Panc1 (cell line): ENCODE data around the gene GRM2. TPM values are rescaled to one million over a fixed set of nuclear protein-coding genes. Genes with fewer than 3 reads are reported as not detected.

Experiments
- ATAC-seq: fragments of 200-7000 bp; cut with Tn5 transposase; 2 replicates; pipeline ENCODE4 v1.9.1; 2020; ENCODE audit warnings: mild to moderate bottlenecking, moderate library complexity
- BruUV-seq: library from RNA; stranded (reverse); fragments of 400-500 nt; replicated peaks from 2 replicates; lab custom pipeline; 2021; lab: Mats Ljungman, UMichigan
- CTCF ChIA-PET: fragments of 300-600 bp; sonication (Branson Sonifier 250); formaldehyde crosslinking; loops from one replicate; lab custom pipeline; 2022; ENCODE audit warnings: antibody characterized with exemption; lab: Charles Lee
- POLR2A ChIA-PET: fragments of 300-600 bp; sonication (Branson Sonifier 250); formaldehyde crosslinking; loops from one replicate; lab custom pipeline; 2022; ENCODE audit warnings: antibody characterized with exemption; lab: Charles Lee
- DNase-seq: peaks from one replicate; pipeline ENCODE4 v3.0.0-alpha.2; 2010; ENCODE audit warnings: low read depth, low spot score
- H3K27ac ChIP-seq: 2 replicates; pipeline ENCODE4 v1.5.1; 2011; ENCODE audit warnings: mild to moderate bottlenecking, low read length, inconsistent platforms
- H3K27me3 ChIP-seq: fragments of 200-500 bp; sonication (Bioruptor generic); 2 replicates; pipeline ENCODE4 v1.6.0; 2014; ENCODE audit warnings: low read length, inconsistent platforms; ENCODE audit not compliant: control insufficient read depth, insufficient read depth
- H3K36me3 ChIP-seq: fragments of 200-500 bp; sonication (Bioruptor generic); 2 replicates; pipeline ENCODE4 v1.5.1; 2014; ENCODE audit warnings: inconsistent platforms, mild to moderate bottlenecking, low read length, moderate library complexity; ENCODE audit not compliant: control insufficient read depth, insufficient read depth
- H3K4me1 ChIP-seq: 2 replicates; pipeline ENCODE4 v1.5.1; 2011; ENCODE audit warnings: inconsistent platforms, mild to moderate bottlenecking, low read length, moderate library complexity; ENCODE audit not compliant: control insufficient read depth, insufficient read depth
- H3K4me3 ChIP-seq, 2 experiments: 2 replicates each; pipeline ENCODE4 v1.5.1; 2011 to 2012; ENCODE audit warnings: low read depth in 2 of 2, low read length in 2 of 2, mild to moderate bottlenecking in 2 of 2, inconsistent platforms in 1 of 2, moderate library complexity in 1 of 2
- H3K9me3 ChIP-seq: fragments of 200-500 bp; sonication (Bioruptor generic); 2 replicates; pipeline ENCODE4 v1.5.1; 2014; ENCODE audit warnings: low read depth, mild to moderate bottlenecking, inconsistent platforms, low read length, moderate library complexity; ENCODE audit not compliant: control insufficient read depth, insufficient read depth
- POLR2AphosphoS5 ChIP-seq: IDR thresholded peaks from 2 replicates; pipeline ENCODE4 v1.6.1; 2012; ENCODE audit warnings: mild to moderate bottlenecking, low read depth, low read length, moderate library complexity
- REST ChIP-seq, 2 experiments: IDR thresholded peaks; 2 replicates each; pipeline ENCODE4 v1.6.1; 2011 to 2012; ENCODE audit warnings: low read depth in 2 of 2, control low read depth in 1 of 2, low read length in 1 of 2, mild to moderate bottlenecking in 1 of 2, moderate library complexity in 1 of 2; ENCODE audit not compliant: insufficient read depth in 1 of 2
- SIN3A ChIP-seq: IDR thresholded peaks from 2 replicates; pipeline ENCODE4 v1.6.1; 2012; ENCODE audit warnings: low read depth, mild to moderate bottlenecking, low read length, moderate library complexity, borderline replicate concordance; ENCODE audit not compliant: insufficient read depth
- TCF7L2 ChIP-seq: IDR thresholded peaks from 2 replicates; pipeline ENCODE4 v1.6.1; 2011; ENCODE audit warnings: mild to moderate bottlenecking, low read depth, low read length, inconsistent platforms
- in situ Hi-C: cut with HindIII; loops from 2 replicates; pipeline ENCODE4 v1.10.0; 2016; ENCODE audit warnings: low sequenced_read_pairs, low pct_unique_long_range_greater_than_20kb
- intact Hi-C: fragments of 100-400 bp; cut with micrococcal nuclease; formaldehyde crosslinking; loops from one replicate; pipeline ENCODE4 v1.10.0; 2022; ENCODE audit not compliant: unreplicated experiment
- total RNA-seq: library from RNA; stranded (reverse); gene quantifications from one replicate; pipeline ENCODE4 v1.2.1, GENCODE V29; 2021; ENCODE audit not compliant: unreplicated experiment
- TF ChIP-seq, protein P1 (sequence below): fragments of 450-650 bp; IDR thresholded peaks from 2 replicates; pipeline ENCODE4 v1.5.1; 2017; ENCODE audit warnings: mild to moderate bottlenecking

The GRM2 gene
- total RNA-seq, 1 experiment from 2014 or later, result 0.21 TPM

- intact Hi-C loops (no loop called here), in situ Hi-C loops (no loop called here)
- CTCF ChIA-PET, result no interaction called here
- H3K27ac ChIP-seq, result no peak overlapping the region
- DNase-seq (no peak), ATAC-seq (no peak)
- H3K4me3 ChIP-seq, result no peak overlapping the region
- peaks cover 17% of the 10 kb centered on the region for H3K4me1 ChIP-seq
- H3K27me3 ChIP-seq, result no peaks in the 10 kb centered on the region
- H3K9me3 ChIP-seq, result no peaks in the 10 kb centered on the region
- BruUV-seq, result no TSS peak
- TF ChIP-seq REST (IDR thresholded peaks at IDR 0.05; ENCODE audit: insufficient read depth in 1 of 2, low read depth in 2 of 2, low read length in 1 of 2), result no peak
- POLR2A ChIA-PET, result no interaction called here
- no peaks in the 10 kb centered on the region for H3K36me3 ChIP-seq
Observed at GRCh38 chr3:51673802-51674654, 32.8 kb upstream of the GRM2 start.

- H3K4me1 ChIP-seq, result peaks cover 10% of the 10 kb centered on the region
- ChIA-PET POLR2A (no interaction called here), CTCF (interaction anchor here (0.6 kb wide), 1 partner anchor 43 kb away, joined by 4 read pairs; no protein-coding TSS in a partner anchor)
- DNase-seq, result no peak
- no peak for ATAC-seq
- H3K36me3 ChIP-seq, result no peaks in the 10 kb centered on the region
- H3K27ac ChIP-seq, result no peak overlapping the region
- H3K4me3 ChIP-seq, result no peak overlapping the region
- BruUV-seq, result no TSS peak
- TF ChIP-seq TCF7L2 (no peak), POLR2AphosphoS5 (no peak), REST (IDR thresholded peaks at IDR 0.05; ENCODE audit: insufficient read depth in 1 of 2, low read depth in 2 of 2, low read length in 1 of 2) (no peak), SIN3A (no peak)
- TF ChIP-seq, protein P1, sequence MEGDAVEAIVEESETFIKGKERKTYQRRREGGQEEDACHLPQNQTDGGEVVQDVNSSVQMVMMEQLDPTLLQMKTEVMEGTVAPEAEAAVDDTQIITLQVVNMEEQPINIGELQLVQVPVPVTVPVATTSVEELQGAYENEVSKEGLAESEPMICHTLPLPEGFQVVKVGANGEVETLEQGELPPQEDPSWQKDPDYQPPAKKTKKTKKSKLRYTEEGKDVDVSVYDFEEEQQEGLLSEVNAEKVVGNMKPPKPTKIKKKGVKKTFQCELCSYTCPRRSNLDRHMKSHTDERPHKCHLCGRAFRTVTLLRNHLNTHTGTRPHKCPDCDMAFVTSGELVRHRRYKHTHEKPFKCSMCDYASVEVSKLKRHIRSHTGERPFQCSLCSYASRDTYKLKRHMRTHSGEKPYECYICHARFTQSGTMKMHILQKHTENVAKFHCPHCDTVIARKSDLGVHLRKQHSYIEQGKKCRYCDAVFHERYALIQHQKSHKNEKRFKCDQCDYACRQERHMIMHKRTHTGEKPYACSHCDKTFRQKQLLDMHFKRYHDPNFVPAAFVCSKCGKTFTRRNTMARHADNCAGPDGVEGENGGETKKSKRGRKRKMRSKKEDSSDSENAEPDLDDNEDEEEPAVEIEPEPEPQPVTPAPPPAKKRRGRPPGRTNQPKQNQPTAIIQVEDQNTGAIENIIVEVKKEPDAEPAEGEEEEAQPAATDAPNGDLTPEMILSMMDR, result no peak
- in situ Hi-C loops (no loop called here), intact Hi-C loops (no loop called here)
- H3K27me3 ChIP-seq, result no peaks in the 10 kb centered on the region
- no peaks in the 10 kb centered on the region for H3K9me3 ChIP-seq
Observed at GRCh38 chr3:51675201-51675611, 31.7 kb upstream of the GRM2 start.
